RWPE1 (cell line): ENCODE results near the gene CSTA.
A peak's percentile ranks its signal among the peaks of the same experiment; 100 is the strongest.

Experiments used
- CTCF ChIA-PET: fragments of 350-600 bp; sonication (Branson Sonifier 250); formaldehyde crosslinking; extraction: SDS; loops from one replicate; lab custom pipeline; 2021; lab: Yijun Ruan, JAX
- POLR2A ChIA-PET: fragments of 400-600 bp; formaldehyde crosslinking; extraction: SDS; loops from one replicate; lab custom pipeline; 2020; ENCODE audit warnings: antibody characterized with exemption; ENCODE audit not compliant: low non-redundant PET; lab: Yijun Ruan, JAX
- DNase-seq: peaks from one replicate; pipeline ENCODE4 v3.0.0; 2012; ENCODE audit warnings: low spot score
- H3K27ac ChIP-seq: fragments of 450-650 bp; 2 replicates; pipeline ENCODE4 v1.5.1; 2017
- CTCF ChIP-seq: fragments of 450-650 bp; conservative IDR thresholded peaks from 2 replicates; pipeline ENCODE4 v1.5.1; 2017; ENCODE audit warnings: low read depth, mild to moderate bottlenecking

The CSTA gene

GRCh38 chr3:122324871-122325323 lies at the start of gene CSTA:
Gene CSTA, plus strand, starts transcription at chr3:122325248. Its CDS starts 45 bp downstream, at chr3:122325293.
- TF ChIP-seq CTCF = no peak
- ChIA-PET POLR2A (interaction anchor here (0.6 kb wide), 1 partner anchor 17 kb away, joined by 5 read pairs; no protein-coding TSS in a partner anchor), CTCF (interaction anchor here (1.6 kb wide), 1 partner anchor 18 kb away, joined by 12 read pairs; no protein-coding TSS in a partner anchor)
- peak within 1 kb of the TSS; percentile 55 for H3K27ac ChIP-seq
- DNase-seq = peak; percentile 84

- CTCF ChIA-PET = no interaction called here
- no peak for DNase-seq
- no peak overlapping the region for H3K27ac ChIP-seq
- TF ChIP-seq CTCF = no peak
- POLR2A ChIA-PET = no interaction called here
Observed at GRCh38 chr3:122281891-122282290, 43.2 kb upstream of the CSTA start.

GRCh38 chr3:122283796-122284445 lies 41.1 kb upstream of the CSTA start:
- H3K27ac ChIP-seq = no peak overlapping the region
- ChIA-PET POLR2A (no interaction called here), CTCF (interaction anchor here (0.5 to 0.6 kb wide), 2 partner anchors 36 to 91 kb away, joined by 3 read pairs; no protein-coding TSS in a partner anchor)
- DNase-seq = no peak
- no peak for TF ChIP-seq CTCF

- CTCF ChIA-PET = no interaction called here
- TF ChIP-seq CTCF = no peak
- POLR2A ChIA-PET = no interaction called here
- DNase-seq = no peak
- no peak overlapping the region for H3K27ac ChIP-seq
Observed at GRCh38 chr3:122284486-122284885, 40.6 kb upstream of the CSTA start.

GRCh38 chr3:122294359-122294758 lies 30.7 kb upstream of the CSTA start:
- no peak overlapping the region for H3K27ac ChIP-seq
- CTCF ChIA-PET = no interaction called here
- TF ChIP-seq CTCF = no peak
- POLR2A ChIA-PET = no interaction called here
- no peak for DNase-seq

- DNase-seq = no peak
- no peak overlapping the region for H3K27ac ChIP-seq
- ChIA-PET POLR2A (no interaction called here), CTCF (no interaction called here)
- TF ChIP-seq CTCF = no peak
Observed at GRCh38 chr3:122295266-122296062, 29.6 kb upstream of the CSTA start.
